ENCODE data around the gene SLC5A1. TPM values are rescaled to one million over a fixed set of nuclear protein-coding genes. Genes with fewer than 3 reads are reported as not detected.

Gene SLC5A1
- total and polyA plus RNA-seq, 7 experiments from 2014 or later: not detected

DNA sequence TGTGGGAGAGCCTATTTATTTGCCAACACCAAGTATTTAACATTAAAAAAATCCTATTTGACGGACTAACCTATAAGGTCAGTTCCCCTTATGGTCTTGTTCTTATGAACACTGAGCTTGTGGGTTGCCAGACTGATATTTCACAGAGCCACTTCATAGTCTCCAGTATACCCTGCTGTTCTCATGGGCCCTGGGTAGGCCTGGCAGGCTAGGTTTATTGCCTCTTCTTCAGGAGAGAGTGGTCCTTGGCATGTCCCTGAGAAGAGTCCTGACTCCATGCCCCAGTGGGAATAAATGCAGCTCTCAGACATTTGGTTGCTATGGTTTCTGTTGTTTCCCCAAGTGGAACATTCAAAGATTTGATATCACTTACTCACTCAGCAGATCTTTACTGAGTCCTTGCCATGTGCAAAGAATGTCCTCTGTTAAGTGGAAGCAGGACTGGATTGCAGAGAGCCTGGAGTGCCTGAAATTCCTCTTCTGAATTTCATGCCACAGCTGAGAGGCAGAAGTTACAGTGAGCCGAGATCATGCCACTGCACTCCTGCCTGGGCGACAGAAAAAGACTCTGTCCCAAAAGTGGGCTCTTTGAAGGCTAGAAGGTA lies 15.7 kb downstream of the SLC5A1 start:
- no peak for DNase-seq
- peaks cover 0 to 4% (median 0%) of the 10 kb centered on the region in 3 experiments for H3K9me3 ChIP-seq (ENCODE audit: control insufficient read depth in 2 of 3, low read length in 3 of 3)
- no peak overlapping the region for H3K27ac ChIP-seq (ENCODE audit: low read depth, low read length)
- POLR2A ChIA-PET: no interaction called here
- H3K4me1 ChIP-seq (ENCODE audit: control insufficient read depth in 2 of 2, insufficient read depth in 2 of 2, low read length in 2 of 2): no peaks in the 10 kb centered on the region
- Mint-ChIP-seq H3K4me1 (no peaks in the 10 kb centered on the region), H3K9me3 (peaks cover 0 to 6% (median 0%) of the 10 kb centered on the region in 11 donors), H3K4me3 (no peak overlapping the region), H3K27ac (no peak overlapping the region), H3K27me3 (peaks cover 9 to 38% (median 18%) of the 10 kb centered on the region in 5 donors), H3K36me3 (peaks cover 0 to 3% (median 0%) of the 10 kb centered on the region in 5 donors)
- CTCF ChIA-PET: no interaction called here
- intact Hi-C loops (cut with micrococcal nuclease): no loop called here
- no peaks in the 10 kb centered on the region for H3K27me3 ChIP-seq (ENCODE audit: control insufficient read depth in 2 of 2, insufficient read depth in 2 of 2, low read length in 2 of 2)
- ATAC-seq: no peak
- no peaks in the 10 kb centered on the region for H3K36me3 ChIP-seq (ENCODE audit: control insufficient read depth in 2 of 3, insufficient read depth in 3 of 3, low read length in 3 of 3)
- H3K4me3 ChIP-seq (ENCODE audit: low read length): no peak overlapping the region

DNA sequence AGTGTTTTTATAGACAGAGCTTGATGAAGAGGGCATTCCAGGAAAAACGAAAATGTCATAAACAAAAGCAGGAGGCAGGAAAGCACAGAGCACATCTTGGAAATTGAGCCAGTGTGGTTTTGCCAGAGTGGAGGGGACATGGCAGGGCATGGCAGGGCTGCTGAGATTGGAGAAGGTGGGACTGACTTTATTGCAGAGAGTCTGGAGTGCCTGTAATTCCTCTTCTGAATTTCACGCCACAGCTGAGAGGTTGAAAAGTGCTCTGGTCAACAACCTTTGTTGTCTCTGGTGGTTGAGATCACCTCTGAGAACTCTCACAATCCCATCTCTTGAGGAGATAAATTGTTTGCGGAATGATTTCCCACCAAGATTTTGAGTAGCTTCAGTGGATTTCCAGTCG lies 16.4 kb downstream of the SLC5A1 start:
- DNase-seq (no peak), ATAC-seq (no peak)
- Mint-ChIP-seq H3K4me3 (no peak overlapping the region), H3K27me3 (peaks cover 10 to 39% (median 20%) of the 10 kb centered on the region in 5 donors), H3K36me3 (peaks cover 0 to 3% (median 0%) of the 10 kb centered on the region in 5 donors), H3K9me3 (peaks cover 0 to 6% (median 0%) of the 10 kb centered on the region in 11 donors), H3K4me1 (no peaks in the 10 kb centered on the region), H3K27ac (peak overlapping the region in 1 of 9 donors; percentile 53)
- intact Hi-C loops (cut with micrococcal nuclease): no loop called here
- H3K4me3 ChIP-seq (ENCODE audit: low read length): no peak overlapping the region
- H3K36me3 ChIP-seq (ENCODE audit: control insufficient read depth in 2 of 3, insufficient read depth in 3 of 3, low read length in 3 of 3): no peaks in the 10 kb centered on the region
- H3K4me1 ChIP-seq (ENCODE audit: control insufficient read depth in 2 of 2, insufficient read depth in 2 of 2, low read length in 2 of 2): no peaks in the 10 kb centered on the region
- peaks cover 0 to 4% (median 0%) of the 10 kb centered on the region in 3 experiments for H3K9me3 ChIP-seq (ENCODE audit: control insufficient read depth in 2 of 3, low read length in 3 of 3)
- ChIA-PET POLR2A (no interaction called here), CTCF (no interaction called here)
- no peaks in the 10 kb centered on the region for H3K27me3 ChIP-seq (ENCODE audit: control insufficient read depth in 2 of 2, insufficient read depth in 2 of 2, low read length in 2 of 2)
- H3K27ac ChIP-seq (ENCODE audit: low read depth, low read length): no peak overlapping the region

DNA sequence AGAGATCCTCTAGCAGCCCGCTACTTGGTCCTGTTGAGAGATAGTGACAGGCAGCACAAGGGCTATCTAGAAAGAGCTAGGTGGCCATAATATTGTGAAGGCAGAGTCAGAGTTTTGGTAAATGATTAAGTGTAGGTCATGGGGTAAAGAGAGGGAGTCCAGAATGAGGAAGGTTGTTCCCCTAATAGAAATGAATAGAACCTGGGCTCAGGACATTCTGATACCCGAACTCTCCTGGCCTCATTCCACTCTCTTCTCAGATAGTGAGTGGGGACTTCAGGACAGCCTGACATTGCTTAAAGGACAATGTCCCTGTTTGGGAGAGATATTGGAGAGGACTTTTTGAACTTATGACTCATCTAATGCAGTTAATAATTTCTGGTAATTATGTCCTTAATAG lies 20.6 kb downstream of the SLC5A1 start:
- Mint-ChIP-seq H3K27me3 (peaks cover 10 to 52% (median 48%) of the 10 kb centered on the region in 5 donors), H3K4me3 (no peak overlapping the region), H3K9me3 (peaks cover 0 to 6% (median 0%) of the 10 kb centered on the region in 11 donors), H3K36me3 (peaks cover 0 to 3% (median 0%) of the 10 kb centered on the region in 5 donors), H3K4me1 (no peaks in the 10 kb centered on the region), H3K27ac (no peak overlapping the region)
- H3K27me3 ChIP-seq (ENCODE audit: control insufficient read depth in 2 of 2, insufficient read depth in 2 of 2, low read length in 2 of 2): no peaks in the 10 kb centered on the region
- H3K4me3 ChIP-seq (ENCODE audit: low read length): no peak overlapping the region
- no peak overlapping the region for H3K27ac ChIP-seq (ENCODE audit: low read depth, low read length)
- intact Hi-C loops (cut with micrococcal nuclease): no loop called here
- ChIA-PET CTCF (interaction anchor here (0.6 kb wide), 1 partner anchor 203 kb away, joined by 3 read pairs; no protein-coding TSS in a partner anchor), POLR2A (no interaction called here)
- H3K9me3 ChIP-seq (ENCODE audit: control insufficient read depth in 2 of 3, low read length in 3 of 3): peaks cover 0 to 4% (median 0%) of the 10 kb centered on the region in 3 experiments
- H3K36me3 ChIP-seq (ENCODE audit: control insufficient read depth in 2 of 3, insufficient read depth in 3 of 3, low read length in 3 of 3): no peaks in the 10 kb centered on the region
- no peaks in the 10 kb centered on the region for H3K4me1 ChIP-seq (ENCODE audit: control insufficient read depth in 2 of 2, insufficient read depth in 2 of 2, low read length in 2 of 2)
- ATAC-seq (no peak), DNase-seq (no peak)

DNA sequence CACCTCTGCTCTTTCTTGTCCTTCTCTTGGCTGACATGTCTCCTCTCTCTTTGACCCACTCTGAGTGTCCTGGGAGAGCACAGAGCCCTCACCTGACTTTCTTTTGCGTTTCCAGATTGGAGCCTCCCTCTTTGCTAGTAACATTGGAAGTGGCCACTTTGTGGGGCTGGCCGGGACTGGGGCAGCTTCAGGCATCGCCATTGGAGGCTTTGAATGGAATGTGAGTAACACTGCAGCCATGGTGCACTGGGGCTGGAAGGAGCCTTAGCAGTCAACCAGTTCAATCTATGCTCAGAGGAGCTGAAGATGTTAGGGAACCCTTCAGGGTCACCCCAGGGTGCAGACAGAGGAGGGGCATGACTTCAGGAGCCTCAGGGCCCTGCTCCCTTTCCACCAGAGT lies 23.8 kb downstream of the SLC5A1 start:
- Histone ChIP-seq H3K4me3 (ENCODE audit: low read length) (no peak overlapping the region), H3K27me3 (ENCODE audit: control insufficient read depth in 2 of 2, insufficient read depth in 2 of 2, low read length in 2 of 2) (no peaks in the 10 kb centered on the region), H3K27ac (ENCODE audit: low read depth, low read length) (no peak overlapping the region), H3K9me3 (ENCODE audit: control insufficient read depth in 2 of 3, low read length in 3 of 3) (peaks cover 0 to 4% (median 0%) of the 10 kb centered on the region in 3 experiments), H3K4me1 (ENCODE audit: control insufficient read depth in 2 of 2, insufficient read depth in 2 of 2, low read length in 2 of 2) (no peaks in the 10 kb centered on the region), H3K36me3 (ENCODE audit: control insufficient read depth in 2 of 3, insufficient read depth in 3 of 3, low read length in 3 of 3) (no peaks in the 10 kb centered on the region)
- CTCF ChIA-PET: no interaction called here
- no peak overlapping the region for H3K4me3 Mint-ChIP-seq
- POLR2A ChIA-PET: no interaction called here
- H3K9me3 Mint-ChIP-seq: peaks cover 0 to 4% (median 0%) of the 10 kb centered on the region in 11 donors
- no peak overlapping the region for H3K27ac Mint-ChIP-seq
- H3K27me3 Mint-ChIP-seq: peaks cover 7 to 48% (median 32%) of the 10 kb centered on the region in 5 donors
- no peaks in the 10 kb centered on the region for H3K4me1 Mint-ChIP-seq
- H3K36me3 Mint-ChIP-seq: peaks cover 0 to under 1% (median 0%) of the 10 kb centered on the region in 5 donors
- intact Hi-C loops (cut with micrococcal nuclease): no loop called here
- DNase-seq: no peak
- no peak for ATAC-seq

DNA sequence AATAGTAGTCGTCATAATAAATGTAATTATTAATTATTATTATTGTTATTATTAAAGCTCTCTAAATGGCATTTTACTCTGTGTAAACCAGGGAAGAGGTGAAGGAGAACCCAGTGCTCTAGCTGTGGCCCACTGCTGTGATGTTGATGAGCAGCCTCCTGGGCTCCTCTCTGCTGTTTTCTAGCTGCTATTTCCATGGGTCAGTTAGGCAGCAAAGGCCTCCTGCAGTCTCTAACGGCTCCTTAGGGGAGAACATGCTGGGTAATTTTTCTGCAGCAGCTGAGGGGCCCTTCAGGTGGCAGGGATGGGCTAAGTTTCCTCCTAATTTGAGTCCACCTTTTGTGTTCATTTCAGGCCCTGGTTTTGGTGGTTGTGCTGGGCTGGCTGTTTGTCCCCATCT lies 24.6 kb downstream of the SLC5A1 start:
- no peaks in the 10 kb centered on the region for H3K36me3 Mint-ChIP-seq
- ChIA-PET POLR2A (no interaction called here), CTCF (no interaction called here)
- Histone ChIP-seq H3K36me3 (ENCODE audit: control insufficient read depth in 2 of 3, insufficient read depth in 3 of 3, low read length in 3 of 3) (no peaks in the 10 kb centered on the region), H3K9me3 (ENCODE audit: control insufficient read depth in 2 of 3, low read length in 3 of 3) (peaks cover 0 to 4% (median 0%) of the 10 kb centered on the region in 3 experiments), H3K27me3 (ENCODE audit: control insufficient read depth in 2 of 2, insufficient read depth in 2 of 2, low read length in 2 of 2) (no peaks in the 10 kb centered on the region), H3K4me1 (ENCODE audit: control insufficient read depth in 2 of 2, insufficient read depth in 2 of 2, low read length in 2 of 2) (no peaks in the 10 kb centered on the region), H3K4me3 (ENCODE audit: low read length) (no peak overlapping the region), H3K27ac (ENCODE audit: low read depth, low read length) (no peak overlapping the region)
- peaks cover 0 to 3% (median 0%) of the 10 kb centered on the region in 11 donors for H3K9me3 Mint-ChIP-seq
- peaks cover 6 to 51% (median 30%) of the 10 kb centered on the region in 5 donors for H3K27me3 Mint-ChIP-seq
- H3K4me3 Mint-ChIP-seq: no peak overlapping the region
- ATAC-seq (no peak), DNase-seq (no peak)
- intact Hi-C loops (cut with micrococcal nuclease): no loop called here
- no peaks in the 10 kb centered on the region for H3K4me1 Mint-ChIP-seq
- H3K27ac Mint-ChIP-seq: no peak overlapping the region

DNA sequence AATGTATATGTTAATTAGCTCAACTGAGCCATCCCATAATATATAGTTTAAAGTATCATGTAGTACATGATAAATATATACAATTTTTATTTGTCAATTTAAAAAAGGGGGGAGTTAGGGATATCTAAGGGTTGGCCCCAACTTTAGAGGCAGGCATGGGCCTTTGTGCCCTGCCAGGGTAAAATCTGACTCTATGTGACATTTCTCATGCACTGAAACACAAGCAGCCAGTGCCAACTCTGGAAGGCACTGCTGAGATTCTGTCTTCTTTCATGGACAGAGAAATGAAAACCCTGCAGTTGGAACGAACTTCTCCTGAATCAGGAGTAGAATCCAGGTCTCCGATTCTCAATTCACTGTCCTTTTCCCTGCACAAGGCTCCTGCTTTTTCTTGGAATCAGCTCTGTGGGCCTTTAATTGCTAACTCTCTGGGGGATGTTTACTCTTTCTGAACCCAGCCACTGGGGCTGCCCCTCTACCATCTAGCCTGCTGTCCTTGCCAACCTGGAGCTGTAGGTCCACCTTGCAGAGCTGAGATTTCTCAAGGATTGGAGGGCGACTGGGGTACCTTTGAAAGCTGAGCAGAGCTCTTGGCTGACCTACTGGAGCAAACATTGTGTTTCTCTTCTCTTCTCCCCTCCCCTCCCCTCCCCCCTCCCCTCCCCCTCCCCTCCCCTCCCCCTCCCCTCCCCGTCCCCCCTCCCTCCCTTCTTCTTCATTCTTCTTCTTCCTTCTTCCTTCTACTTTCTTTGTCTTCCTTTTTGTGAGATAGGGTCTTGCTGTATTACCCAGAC lies 26.7 kb downstream of the SLC5A1 start:
- intact Hi-C loops (cut with micrococcal nuclease): no loop called here
- no peak overlapping the region for H3K27ac ChIP-seq (ENCODE audit: low read depth, low read length)
- H3K27ac Mint-ChIP-seq: no peak overlapping the region
- POLR2A ChIA-PET: no interaction called here
- ATAC-seq (no peak), DNase-seq (no peak)
- CTCF ChIA-PET: no interaction called here
- H3K36me3 Mint-ChIP-seq: no peaks in the 10 kb centered on the region
- H3K9me3 Mint-ChIP-seq: peaks cover 0 to 1% (median 0%) of the 10 kb centered on the region in 11 donors
- H3K4me3 Mint-ChIP-seq: no peak overlapping the region
- H3K27me3 Mint-ChIP-seq: peaks cover 10 to 49% (median 31%) of the 10 kb centered on the region in 5 donors
- no peaks in the 10 kb centered on the region for H3K4me1 Mint-ChIP-seq
- no peaks in the 10 kb centered on the region for H3K4me1 ChIP-seq (ENCODE audit: control insufficient read depth in 2 of 2, insufficient read depth in 2 of 2, low read length in 2 of 2)
- no peaks in the 10 kb centered on the region for H3K9me3 ChIP-seq (ENCODE audit: control insufficient read depth in 2 of 3, low read length in 3 of 3)
- H3K4me3 ChIP-seq (ENCODE audit: low read length): no peak overlapping the region
- H3K27me3 ChIP-seq (ENCODE audit: control insufficient read depth in 2 of 2, insufficient read depth in 2 of 2, low read length in 2 of 2): no peaks in the 10 kb centered on the region
- H3K36me3 ChIP-seq (ENCODE audit: control insufficient read depth in 2 of 3, insufficient read depth in 3 of 3, low read length in 3 of 3): no peaks in the 10 kb centered on the region
